H54 (cell line): ENCODE measurements around the gene NLRP6.

ENCODE experiments used
- DNase-seq: peaks from one replicate; pipeline ENCODE4 v3.0.0; 2011; ENCODE audit warnings: low spot score, mixed read lengths; ENCODE audit not compliant: insufficient read length
- FAIRE-seq: peaks from 3 replicates; lab custom pipeline; 2011; peaks lifted over from hg19 to GRCh38; lab: Jason Lieb, UNC
- POLR2A ChIP-seq: IDR thresholded peaks from 2 replicates; pipeline ENCODE4 v1.6.1; 2011; ENCODE audit warnings: low read depth, mild to moderate bottlenecking, low read length

NLRP6 gene

GRCh38 chr11:250274-250673 is 27.9 kb upstream of the NLRP6 start:
- no peak for TF ChIP-seq POLR2A
- no peak for DNase-seq
- FAIRE-seq = no peak

- DNase-seq (peak; percentile 49), FAIRE-seq (no peak)
- no peak for TF ChIP-seq POLR2A
Measured at GRCh38 chr11:250740-251299, 27.4 kb upstream of the NLRP6 start.

GRCh38 chr11:251550-251949 is 26.7 kb upstream of the NLRP6 start:
- FAIRE-seq (no peak), DNase-seq (no peak)
- no peak for TF ChIP-seq POLR2A

GRCh38 chr11:252666-253065 is 25.5 kb upstream of the NLRP6 start:
- TF ChIP-seq POLR2A = no peak
- no peak for FAIRE-seq
- no peak for DNase-seq

- DNase-seq (no peak), FAIRE-seq (no peak)
- TF ChIP-seq POLR2A = no peak
Measured at GRCh38 chr11:253160-253885, 24.9 kb upstream of the NLRP6 start.

- DNase-seq (no peak), FAIRE-seq (no peak)
- no peak for TF ChIP-seq POLR2A
Measured at GRCh38 chr11:253886-254270, 24.3 kb upstream of the NLRP6 start.

GRCh38 chr11:255176-255575 is 23.0 kb upstream of the NLRP6 start:
- DNase-seq (no peak), FAIRE-seq (no peak)
- no peak for TF ChIP-seq POLR2A

GRCh38 chr11:255816-256215 is 22.4 kb upstream of the NLRP6 start:
- TF ChIP-seq POLR2A = no peak
- DNase-seq (no peak), FAIRE-seq (no peak)

- no peak for FAIRE-seq
- TF ChIP-seq POLR2A = no peak
- no peak for DNase-seq
Measured at GRCh38 chr11:256952-257737, 21.1 kb upstream of the NLRP6 start.

GRCh38 chr11:257766-258493 is 20.3 kb upstream of the NLRP6 start:
- DNase-seq = no peak
- no peak for FAIRE-seq
- no peak for TF ChIP-seq POLR2A

GRCh38 chr11:259413-259812 is 18.8 kb upstream of the NLRP6 start:
- FAIRE-seq (no peak), DNase-seq (no peak)
- TF ChIP-seq POLR2A = no peak

- no peak for TF ChIP-seq POLR2A
- FAIRE-seq = no peak
- no peak for DNase-seq
Measured at GRCh38 chr11:261624-262023, 16.6 kb upstream of the NLRP6 start.

- no peak for TF ChIP-seq POLR2A
- DNase-seq = no peak
- FAIRE-seq = no peak
Measured at GRCh38 chr11:266676-267439, 11.3 kb upstream of the NLRP6 start.
